Calu3 (cell line): ENCODE results near the gene ULK2. TPM values are rescaled to one million over a fixed set of nuclear protein-coding genes. Genes with fewer than 3 reads are reported as not detected.

Source experiments
- BruUV-seq: library from RNA; stranded (reverse); fragments of 400-500 nt; replicated peaks from 2 replicates; lab custom pipeline; 2021; lab: Mats Ljungman, UMichigan
- CTCF ChIA-PET: fragments of 300-600 bp; sonication (Branson Sonifier 250); formaldehyde crosslinking; loops from one replicate; lab custom pipeline; 2022; ENCODE audit warnings: antibody characterized with exemption; lab: Charles Lee
- DNase-seq: peaks from one replicate; pipeline ENCODE4 v3.0.0; 2022
- H3K27ac Mint-ChIP-seq: one replicate; pipeline ENCODE4 v1.8.0; 2022; ENCODE audit warnings: mixed read lengths; ENCODE audit not compliant: unreplicated experiment
- H3K27me3 Mint-ChIP-seq: one replicate; pipeline ENCODE4 v1.8.0; 2022; ENCODE audit warnings: mixed read lengths; ENCODE audit not compliant: unreplicated experiment
- H3K36me3 Mint-ChIP-seq: one replicate; pipeline ENCODE4 v1.8.0; 2022; ENCODE audit warnings: mild to moderate bottlenecking, moderate library complexity, mixed read lengths; ENCODE audit not compliant: insufficient read depth, unreplicated experiment
- H3K4me1 Mint-ChIP-seq: one replicate; pipeline ENCODE4 v1.8.0; 2022; ENCODE audit warnings: mild to moderate bottlenecking, low read depth, mixed read lengths; ENCODE audit not compliant: unreplicated experiment
- H3K4me3 Mint-ChIP-seq: one replicate; pipeline ENCODE4 v1.8.0; 2022; ENCODE audit warnings: mild to moderate bottlenecking, low read depth, moderate library complexity, mixed read lengths; ENCODE audit not compliant: unreplicated experiment
- H3K9me3 Mint-ChIP-seq: one replicate; pipeline ENCODE4 v1.8.0; 2022; ENCODE audit warnings: low read depth, mixed read lengths; ENCODE audit not compliant: unreplicated experiment
- CTCF ChIP-seq: fragments of 200-600 bp; IDR thresholded peaks from one replicate; pipeline ENCODE4 v1.8.0; 2022; ENCODE audit warnings: antibody characterized with exemption; ENCODE audit not compliant: unreplicated experiment
- intact Hi-C: fragments of 100-400 bp; cut with micrococcal nuclease; formaldehyde crosslinking; loops from one replicate; pipeline ENCODE4 v1.10.0; 2022; ENCODE audit not compliant: unreplicated experiment
- total RNA-seq: library from RNA; stranded (reverse); gene quantifications from 2 replicates; pipeline ENCODE4 v1.2.3, GENCODE V29; 2022

The ULK2 gene
- total RNA-seq, 1 experiment from 2014 or later = 4.7 TPM

DNA sequence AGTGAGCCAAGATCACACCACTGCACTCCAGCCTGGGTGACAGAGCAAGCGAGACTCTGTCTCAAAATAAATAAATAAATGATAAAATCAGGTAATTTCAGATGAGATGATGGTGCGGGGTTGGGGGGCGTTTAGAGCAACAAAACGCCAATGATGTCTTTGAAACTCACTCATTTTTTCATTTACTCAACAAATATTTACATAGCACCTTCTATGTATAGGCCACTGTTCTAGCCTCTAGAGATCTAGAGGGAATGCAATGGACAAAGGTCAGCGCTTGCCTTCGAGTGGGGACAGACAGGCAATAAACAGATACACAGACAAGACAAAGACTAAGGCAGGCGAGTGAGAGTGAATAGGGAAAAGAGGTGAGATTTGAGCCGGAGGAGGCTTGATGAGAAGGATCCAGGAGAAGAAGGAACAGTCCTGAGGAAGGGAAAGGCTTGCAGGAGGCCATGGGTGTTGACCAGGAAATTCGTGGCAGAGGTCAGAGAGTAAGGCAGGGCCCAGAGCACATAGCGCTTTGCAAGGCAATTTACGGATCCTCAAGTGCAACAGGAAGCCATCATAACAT lies 133.7 kb downstream of the ULK2 start:
- Mint-ChIP-seq H3K27ac (no peak overlapping the region), H3K9me3 (no peaks in the 10 kb centered on the region), H3K4me1 (peaks cover 15% of the 10 kb centered on the region), H3K36me3 (peaks cover 4% of the 10 kb centered on the region), H3K27me3 (peaks cover 12% of the 10 kb centered on the region), H3K4me3 (no peak overlapping the region)
- intact Hi-C loops = no loop called here
- no peak for DNase-seq
- BruUV-seq = no TSS peak
- CTCF ChIA-PET = interaction anchor here (0.6 kb wide), 1 partner anchor 144 kb away, joined by 3 read pairs; no protein-coding TSS in a partner anchor
- no peak for TF ChIP-seq CTCF

GRCh38 chr17:19731626-19732025 lies 136.1 kb downstream of the ULK2 start:
- H3K27ac Mint-ChIP-seq = no peak overlapping the region
- no peak overlapping the region for H3K4me3 Mint-ChIP-seq
- intact Hi-C loops = no loop called here
- CTCF ChIA-PET = no interaction called here
- H3K36me3 Mint-ChIP-seq = peaks cover 4% of the 10 kb centered on the region
- no TSS peak for BruUV-seq
- TF ChIP-seq CTCF = no peak
- DNase-seq = no peak
- H3K4me1 Mint-ChIP-seq = peaks cover 15% of the 10 kb centered on the region
- peaks cover 12% of the 10 kb centered on the region for H3K27me3 Mint-ChIP-seq
- H3K9me3 Mint-ChIP-seq = no peaks in the 10 kb centered on the region

DNA sequence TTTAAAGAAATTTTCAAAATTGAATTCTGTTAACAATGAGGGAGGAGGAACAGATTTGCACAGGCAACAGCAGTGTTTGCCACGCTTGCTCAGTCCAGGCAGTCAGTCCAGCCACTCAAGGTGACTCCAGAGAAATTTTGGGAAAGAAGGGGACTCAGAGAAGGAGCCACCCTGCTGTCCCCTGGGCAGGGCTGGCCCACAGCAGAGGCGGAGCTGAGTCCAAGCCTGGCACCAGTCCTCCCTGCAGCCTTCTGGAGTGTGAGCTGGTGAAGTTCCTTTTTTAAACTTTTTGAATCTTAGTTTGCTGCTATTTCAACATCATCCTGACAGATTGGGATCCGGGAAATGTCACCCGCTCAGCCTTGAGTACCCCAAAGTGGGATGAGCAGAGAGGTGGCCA lies 136.9 kb downstream of the ULK2 start:
- no TSS peak for BruUV-seq
- intact Hi-C loops = no loop called here
- Mint-ChIP-seq H3K36me3 (peaks cover 4% of the 10 kb centered on the region), H3K4me1 (peaks cover 9% of the 10 kb centered on the region), H3K9me3 (no peaks in the 10 kb centered on the region), H3K4me3 (no peak overlapping the region), H3K27ac (no peak overlapping the region), H3K27me3 (peaks cover 4% of the 10 kb centered on the region)
- TF ChIP-seq CTCF = no peak
- DNase-seq = no peak
- CTCF ChIA-PET = no interaction called here

- DNase-seq = no peak
- Mint-ChIP-seq H3K4me1 (peaks cover 16% of the 10 kb centered on the region), H3K36me3 (peaks cover 7% of the 10 kb centered on the region), H3K9me3 (no peaks in the 10 kb centered on the region), H3K27ac (no peak overlapping the region), H3K4me3 (no peak overlapping the region), H3K27me3 (no peaks in the 10 kb centered on the region)
- intact Hi-C loops = no loop called here
- no TSS peak for BruUV-seq
- CTCF ChIA-PET = no interaction called here
- no peak for TF ChIP-seq CTCF
Measured at GRCh38 chr17:19729900-19730299, 137.8 kb downstream of the ULK2 start.
